Spleen (tissue), 7 donors: ENCODE data around the gene PMPCA.

ENCODE experiments used
- CTCF ChIP-seq, 11 experiments: fragments of 200-600 bp in 7 of 11; fragments of 450-650 bp in 4 of 11; sonication (generic) in 4 of 11; IDR thresholded peaks in 8 of 11; conservative IDR thresholded peaks in 3 of 11; 1 replicate in 7 of 11; 2 replicates in 4 of 11; pipeline versions ENCODE4 v1.4.0 to v1.8.0; 2016 to 2021; ENCODE audit warnings: antibody characterized with exemption in 11 of 11, inconsistent platforms in 4 of 11, mild to moderate bottlenecking in 1 of 11
- POLR2A ChIP-seq, 3 donors: fragments of 450-650 bp; IDR thresholded peaks; one replicate each; pipeline ENCODE4 v1.5.1; 2017; ENCODE audit warnings: antibody characterized with exemption in 3 of 3, mild to moderate bottlenecking in 1 of 3
- donor health status: DM: no; HTN: no; CAD: no; lungs with moderate emphysema.
- donor health status: DM: no; HTN: no; CAD: no.
- donor health status: DM: no; HTN: no; CAD: no.

DNA sequence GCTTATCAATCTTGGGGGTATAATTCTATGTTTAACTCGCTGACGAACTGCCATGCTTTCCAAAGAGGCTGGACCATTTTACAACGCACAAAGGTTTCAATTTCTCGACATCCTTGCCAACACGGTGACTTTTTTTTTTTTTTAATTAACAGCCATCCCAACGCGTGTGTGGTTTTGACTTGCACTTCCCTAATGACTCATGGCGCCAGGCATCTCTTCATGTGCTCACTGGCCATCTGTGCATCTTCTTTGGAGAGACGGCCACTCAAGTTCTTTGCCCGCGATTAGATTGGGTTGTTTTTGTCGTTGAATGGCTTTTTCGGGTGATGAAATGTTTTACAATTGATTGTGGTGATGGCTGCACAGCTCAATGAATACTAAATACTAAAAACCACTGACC is 24.4 kb upstream of the PMPCA start:
- TF ChIP-seq POLR2A (IDR thresholded peaks at IDR 0.05) (no peak), CTCF (IDR thresholded peaks at IDR 0.05 in 8 of 11, conservative IDR thresholded peaks at IDR 0.05 in 3 of 11) (no peak)
